H4 (cell line): ENCODE data around the gene TTC28. TPM values are rescaled to one million over a fixed set of nuclear protein-coding genes. Genes with fewer than 3 reads are reported as not detected.
A peak's percentile ranks its signal among the peaks of the same experiment; 100 is the strongest.

Experiments
- DNase-seq: peaks from one replicate; pipeline ENCODE4 v3.0.0-alpha.2; 2015; ENCODE audit warnings: low spot score
- total RNA-seq: library from RNA; depleted of rRNA; stranded (reverse); fragments of >200 nt; shearing (Covaris generic); gene quantifications from 2 replicates; pipeline ENCODE4 v1.2.3, GENCODE V29; 2014

TTC28 gene
- total RNA-seq, 1 experiment from 2014 or later: 0.23 TPM

GRCh38 chr22:27966168-27967064 is 713.2 kb downstream of the TTC28 start:
- no peak for DNase-seq

- no peak for DNase-seq
Observed at GRCh38 chr22:27962268-27963044, 717.2 kb downstream of the TTC28 start.

DNA sequence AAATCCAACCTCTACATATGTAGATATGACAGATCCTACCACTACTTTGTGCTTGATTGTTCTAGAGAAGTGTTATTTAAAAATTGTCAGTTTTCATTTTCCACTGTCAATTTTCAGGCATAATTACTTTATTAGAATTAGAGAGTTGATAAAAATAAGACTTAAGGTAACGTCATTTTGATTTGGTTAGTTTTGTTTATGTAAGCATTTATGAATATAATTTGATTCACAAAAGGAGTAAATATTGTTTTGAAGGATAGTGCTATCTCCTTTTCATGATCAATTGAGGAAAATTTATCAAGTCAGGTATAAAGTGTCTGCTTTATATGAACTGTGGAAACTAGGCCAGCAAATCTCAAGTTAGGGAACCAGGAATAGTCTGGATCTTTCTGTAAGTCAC is 718.0 kb downstream of the TTC28 start:
- DNase-seq: no peak

DNA sequence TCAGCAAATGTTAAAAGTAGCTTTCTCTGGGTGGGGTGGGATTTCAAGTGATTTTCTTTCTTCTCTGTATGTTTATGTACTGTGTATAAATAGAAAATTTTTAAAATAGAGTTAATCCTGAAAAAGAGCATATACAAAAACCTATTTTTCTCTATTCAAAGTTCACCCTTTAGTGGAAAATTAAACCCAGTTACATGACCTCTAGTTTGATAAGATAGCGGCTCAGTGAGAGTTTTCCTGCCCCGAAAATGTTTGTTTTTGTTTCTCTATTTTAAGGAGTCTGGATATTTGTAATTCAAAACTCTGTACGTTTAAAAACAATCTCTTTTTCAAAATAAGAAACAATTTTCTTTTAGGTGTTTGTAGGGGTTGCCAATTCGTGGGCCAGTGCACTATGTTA is 718.5 kb downstream of the TTC28 start:
- DNase-seq: no peak

DNA sequence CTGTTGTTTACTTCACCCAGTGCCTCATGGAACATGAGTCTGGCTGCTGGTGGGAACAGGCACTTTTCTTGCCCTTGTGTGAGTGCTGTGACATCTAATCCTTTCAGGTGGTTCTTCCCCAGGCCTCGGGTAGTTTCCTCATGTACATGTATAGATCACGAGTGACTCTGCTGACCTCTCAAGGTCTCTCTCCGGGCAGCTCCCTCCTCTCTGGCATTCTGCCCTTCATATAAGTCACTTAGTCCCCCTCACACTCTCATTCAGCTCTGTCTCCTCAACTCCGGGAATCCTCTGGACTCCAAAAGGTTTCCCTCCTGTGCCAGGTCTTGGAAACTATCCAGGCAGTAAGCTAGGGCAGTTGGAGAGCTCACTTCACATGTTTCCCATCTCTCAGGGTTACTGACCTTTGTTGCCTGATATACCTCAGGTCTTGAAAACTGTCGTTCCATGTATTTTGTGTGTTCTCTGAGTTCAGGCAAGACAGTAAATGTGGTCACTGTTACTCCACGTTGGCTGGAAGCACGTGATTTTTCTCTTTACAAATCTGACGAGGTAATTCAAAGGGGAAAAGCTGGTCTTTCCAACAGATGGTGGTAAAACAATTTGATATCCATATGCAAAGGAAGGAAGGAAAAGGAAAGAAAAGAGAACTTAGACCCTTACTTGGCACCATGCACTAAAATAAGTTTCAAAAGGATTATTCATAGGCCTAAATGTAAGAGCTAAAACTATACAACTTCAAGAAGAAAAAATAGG is 720.1 kb downstream of the TTC28 start:
- no peak for DNase-seq

DNA sequence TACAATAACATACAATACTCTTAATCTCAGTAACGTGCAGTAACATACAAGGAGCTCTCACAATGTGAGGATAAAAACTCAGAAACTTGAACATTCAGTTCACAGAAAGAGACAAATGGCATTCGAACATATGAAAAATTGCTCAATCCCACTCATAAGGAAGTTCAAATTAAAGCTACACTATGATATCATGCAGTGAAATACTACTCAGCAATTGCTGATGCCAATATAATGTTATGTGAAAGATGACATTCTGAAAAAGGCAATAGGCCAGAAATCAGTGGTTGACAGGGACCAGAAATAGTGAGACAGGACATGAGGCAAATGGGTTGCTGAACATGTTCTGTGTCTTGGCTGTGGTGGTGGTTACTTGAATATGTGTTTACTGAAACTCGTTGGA is 726.9 kb downstream of the TTC28 start:
- DNase-seq: no peak

DNA sequence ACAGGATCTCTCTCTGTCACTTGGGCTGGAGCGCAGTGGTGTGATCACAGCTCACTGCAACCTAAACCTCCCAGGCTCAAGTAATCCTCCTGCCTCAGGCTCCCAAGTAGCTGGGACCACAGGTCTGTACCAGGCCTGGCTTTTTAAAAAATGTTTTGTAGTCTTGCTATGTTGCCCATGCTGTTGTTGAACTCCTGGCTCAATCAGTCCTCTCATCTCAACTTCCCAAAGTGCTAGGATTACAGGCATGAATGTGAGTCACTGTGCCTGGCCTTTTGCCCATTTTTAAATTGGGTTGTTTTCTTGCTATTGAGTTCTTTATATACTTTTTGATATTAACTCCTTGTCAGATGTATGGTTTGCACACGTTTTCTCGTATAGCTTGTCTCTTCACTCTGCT is 727.5 kb downstream of the TTC28 start:
- DNase-seq: peak; percentile 57

- no peak for DNase-seq
Observed at GRCh38 chr22:27949421-27949820, 730.2 kb downstream of the TTC28 start.

DNA sequence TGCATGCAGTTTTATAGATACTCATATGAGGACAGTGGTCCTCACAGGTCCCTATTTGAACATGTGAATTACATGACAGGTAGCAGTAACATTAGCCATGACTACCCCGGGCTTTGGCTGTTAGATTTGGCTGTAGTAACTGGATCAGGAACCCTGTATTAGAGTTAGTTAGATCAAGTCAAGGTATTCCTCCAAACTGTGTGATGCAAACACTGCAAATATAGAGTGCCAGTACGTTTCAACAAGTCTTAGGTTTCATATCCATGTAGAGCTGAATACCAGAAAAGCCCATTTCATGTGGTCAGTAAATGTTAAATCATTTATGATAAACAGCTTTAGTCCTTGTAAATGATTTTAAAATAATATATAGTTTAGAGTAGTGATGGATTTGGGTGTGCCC is 731.1 kb downstream of the TTC28 start:
- no peak for DNase-seq

- DNase-seq: no peak
Observed at GRCh38 chr22:27947448-27947847, 732.2 kb downstream of the TTC28 start.

DNA sequence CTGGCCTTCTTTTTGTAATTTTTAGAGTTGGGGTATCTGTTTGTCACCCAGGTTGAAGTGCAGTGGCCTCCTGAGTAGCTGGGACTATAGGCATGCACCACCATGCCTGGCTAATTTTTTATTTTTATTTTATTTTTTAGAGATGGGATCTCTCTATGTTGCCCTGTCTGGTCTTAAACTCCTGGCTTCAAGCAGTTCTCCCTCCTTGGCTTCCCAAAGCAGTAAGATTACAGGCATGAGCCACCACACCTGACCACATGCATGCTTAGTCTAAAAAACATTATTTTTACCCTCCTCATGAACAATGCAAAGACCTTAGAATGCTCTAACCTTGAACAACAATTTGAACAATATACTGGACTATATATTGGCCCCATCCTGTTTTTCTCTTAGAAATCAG is 738.5 kb downstream of the TTC28 start:
- no peak for DNase-seq

- DNase-seq: no peak
Observed at GRCh38 chr22:27937453-27937852, 742.2 kb downstream of the TTC28 start.

DNA sequence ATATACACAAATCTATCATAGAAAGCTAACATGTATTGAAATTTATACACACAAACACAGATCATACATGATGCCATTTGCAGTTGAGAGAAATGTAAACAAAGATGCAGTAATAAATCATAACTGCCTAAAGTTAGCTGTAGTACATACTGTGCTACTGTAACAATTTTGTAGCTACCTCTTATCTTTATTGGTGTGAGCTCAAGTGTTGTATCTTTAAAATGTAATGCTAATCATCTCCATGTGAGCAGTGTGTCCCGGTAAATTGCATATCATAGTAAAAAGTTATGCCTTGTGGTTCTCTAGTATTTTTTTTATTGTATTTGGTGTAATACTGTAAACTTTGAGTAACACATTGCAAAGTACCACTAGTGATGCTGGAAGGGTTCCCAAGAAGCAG is 743.7 kb downstream of the TTC28 start:
- DNase-seq: no peak

DNA sequence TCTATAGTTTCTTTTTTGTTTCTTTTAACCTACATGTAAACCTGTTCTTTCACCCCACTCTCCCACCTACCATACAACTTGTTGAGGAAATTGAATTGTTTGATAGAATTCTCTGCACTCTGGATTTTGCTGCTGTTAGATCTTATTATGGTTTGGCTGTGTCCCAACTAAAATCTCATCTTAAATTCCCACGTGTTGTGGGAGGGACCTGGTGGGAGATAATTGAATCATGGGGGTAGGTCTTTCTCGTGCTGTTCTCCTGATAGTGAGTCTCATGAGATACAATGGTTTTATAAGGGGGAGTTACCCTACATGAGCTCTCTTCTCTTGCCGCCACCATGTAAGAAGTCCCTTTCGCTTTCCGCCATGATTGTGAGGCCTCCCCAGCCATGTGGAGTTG is 745.6 kb downstream of the TTC28 start:
- DNase-seq: no peak

GRCh38 chr22:27933186-27933983 is 746.3 kb downstream of the TTC28 start:
- DNase-seq: no peak

GRCh38 chr22:27930331-27931060 is 749.1 kb downstream of the TTC28 start:
- no peak for DNase-seq
